Pancreas (tissue), 10 donors: Measurements from ENCODE around the gene PKP4. TPM values are rescaled to one million over a fixed set of nuclear protein-coding genes. Genes with fewer than 3 reads are reported as not detected.
"Not testable (repeated sequence)": the region's sequence is repeated elsewhere in the genome, so short reads cannot be mapped to it uniquely, and the experiment has no call there.

ENCODE experiments used
- ATAC-seq, 4 donors: fragments of 200-7000 bp; cut with Tn5 transposase; one replicate each; pipeline versions ENCODE4 v1.8.0 to v1.9.1; 2020; ENCODE audit warnings: mild to moderate bottlenecking in 4 of 4, moderate library complexity in 4 of 4
- DNase-seq, 6 donors: peaks; one replicate each; pipeline ENCODE4 v3.0.0-alpha.2; 2020
- FAIRE-seq: peaks from 2 replicates; lab custom pipeline; 2012; peaks lifted over from hg19 to GRCh38; lab: Jason Lieb, UNC
- H3K27ac ChIP-seq, 4 donors: fragments of 200-600 bp; sonication (generic); 1 replicate in 3 of 4; 2 replicates in 1 of 4; pipeline versions ENCODE4 v1.5.0 to v1.8.0; 2020
- H3K27me3 ChIP-seq, 4 donors: fragments of 200-600 bp; one replicate each; pipeline ENCODE4 v1.8.0; 2021
- H3K36me3 ChIP-seq, 3 donors: fragments of 200-600 bp; sonication (generic) in 1 of 3; one replicate each; pipeline versions ENCODE4 v1.5.0 to v1.8.0; 2020 to 2021
- H3K4me1 ChIP-seq, 3 donors: fragments of 200-600 bp; one replicate each; pipeline ENCODE4 v1.8.0; 2021
- H3K4me3 ChIP-seq, 4 donors: fragments of 200-600 bp; sonication (generic) in 2 of 4; one replicate each; pipeline versions ENCODE4 v1.5.0 to v1.8.0; 2020 to 2021
- H3K9me3 ChIP-seq, 4 donors: fragments of 200-600 bp; one replicate each; pipeline ENCODE4 v1.8.0; 2021
- WGBS, 2 donors: extraction: QIAGEN DNeasy Blood & Tissue Kit; methylation state at CpG; one replicate each; pipeline ENCODE4 v1.1.7; 2013; 5-methylcytosine and 5-hydroxymethylcytosine counted together
- intact Hi-C, 3 donors: fragments of 100-400 bp; cut with DNase I; formaldehyde crosslinking; loops; one replicate each; pipeline versions ENCODE4 v1.11.1 to v1.14.2; 2022
- polyA plus RNA-seq, 2 donors: library from polyadenylated mRNA; stranded (reverse); fragments of 200-250 nt; gene quantifications; one replicate each; pipeline ENCODE4 v1.2.3, GENCODE V29; 2013
- total RNA-seq, 6 donors: library from RNA; stranded (reverse); fragmentation: NEBNext Ultra II Directional in 4 of 6; extraction: Animal tissue kit (Norgen Biotek cat#: 25700) in 4 of 6; gene quantifications; one replicate each; pipeline versions ENCODE4 v1.2.1 to v1.2.4, GENCODE V29; 2021 to 2023
- TF ChIP-seq, protein P1 (sequence below), 4 donors: fragments of 200-600 bp; sonication (generic) in 3 of 4; IDR thresholded peaks; one replicate each; pipeline versions ENCODE4 v1.5.0 to v1.8.0; 2021; ENCODE audit warnings: antibody characterized with exemption in 4 of 4
- donor health status: healthy with polysubstance abuse.
- donor health status: DM: no; HTN: no; CAD: no; lungs with moderate emphysema.
- donor health status: DM: no; HTN: no; CAD: no.
- donor health status: control.
- donor health status: control.
- donor health status: Bipolar disorder and iron deficiency.
- donor health status: DM: yes; HTN: yes; CAD: no.
- donor health status: DM: no; HTN: no; CAD: no.
- donor health status: DM: no; HTN: no; CAD: no.
- donor health status: DM: yes; HTN: yes; CAD: no.

Gene PKP4
- total and polyA plus RNA-seq, 8 donors = 20.4 to 46.2 (median 28.8) TPM

GRCh38 chr2:158692372-158693103 lies 235.8 kb downstream of the PKP4 start:
- H3K4me3 ChIP-seq = no peak overlapping the region
- H3K27ac ChIP-seq = no peak overlapping the region
- H3K27me3 ChIP-seq = no peaks in the 10 kb centered on the region
- H3K36me3 ChIP-seq = no peaks in the 10 kb centered on the region
- FAIRE-seq (no peak), DNase-seq (no peak), ATAC-seq (no peak)
- intact Hi-C loops = no loop called here
- no peaks in the 10 kb centered on the region for H3K4me1 ChIP-seq
- H3K9me3 ChIP-seq = no peaks in the 10 kb centered on the region
- TF ChIP-seq, protein P1, sequence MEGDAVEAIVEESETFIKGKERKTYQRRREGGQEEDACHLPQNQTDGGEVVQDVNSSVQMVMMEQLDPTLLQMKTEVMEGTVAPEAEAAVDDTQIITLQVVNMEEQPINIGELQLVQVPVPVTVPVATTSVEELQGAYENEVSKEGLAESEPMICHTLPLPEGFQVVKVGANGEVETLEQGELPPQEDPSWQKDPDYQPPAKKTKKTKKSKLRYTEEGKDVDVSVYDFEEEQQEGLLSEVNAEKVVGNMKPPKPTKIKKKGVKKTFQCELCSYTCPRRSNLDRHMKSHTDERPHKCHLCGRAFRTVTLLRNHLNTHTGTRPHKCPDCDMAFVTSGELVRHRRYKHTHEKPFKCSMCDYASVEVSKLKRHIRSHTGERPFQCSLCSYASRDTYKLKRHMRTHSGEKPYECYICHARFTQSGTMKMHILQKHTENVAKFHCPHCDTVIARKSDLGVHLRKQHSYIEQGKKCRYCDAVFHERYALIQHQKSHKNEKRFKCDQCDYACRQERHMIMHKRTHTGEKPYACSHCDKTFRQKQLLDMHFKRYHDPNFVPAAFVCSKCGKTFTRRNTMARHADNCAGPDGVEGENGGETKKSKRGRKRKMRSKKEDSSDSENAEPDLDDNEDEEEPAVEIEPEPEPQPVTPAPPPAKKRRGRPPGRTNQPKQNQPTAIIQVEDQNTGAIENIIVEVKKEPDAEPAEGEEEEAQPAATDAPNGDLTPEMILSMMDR (IDR thresholded peaks at IDR 0.05) = no peak
- WGBS, 2 donors = 84 to 87% methylated on average over 3 of the region's 3 CpGs

DNA sequence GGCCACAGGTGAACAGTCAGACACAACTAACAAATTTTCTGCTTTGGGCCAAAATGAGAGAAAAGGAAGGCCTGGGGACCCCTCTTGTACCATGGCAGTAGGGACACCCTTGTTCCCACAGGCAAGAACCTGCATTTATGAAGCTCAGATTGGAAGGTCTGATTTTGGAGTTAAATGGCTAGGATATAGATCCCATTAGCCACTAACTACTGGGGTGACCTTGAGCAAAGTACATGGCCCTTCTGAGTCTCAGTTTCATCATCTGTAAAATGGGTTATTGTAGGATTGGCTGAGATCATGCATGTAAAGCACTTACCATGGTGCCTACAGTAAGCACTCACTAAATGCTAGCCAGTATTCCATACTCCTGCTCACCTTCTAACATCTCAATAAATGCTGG lies 236.7 kb downstream of the PKP4 start:
- no peaks in the 10 kb centered on the region for H3K9me3 ChIP-seq
- H3K4me1 ChIP-seq = no peaks in the 10 kb centered on the region
- ATAC-seq (no peak), FAIRE-seq (no peak), DNase-seq (no peak)
- H3K36me3 ChIP-seq = no peaks in the 10 kb centered on the region
- intact Hi-C loops = no loop called here
- H3K27ac ChIP-seq = no peak overlapping the region
- TF ChIP-seq, protein P1 (IDR thresholded peaks at IDR 0.05) = no peak
- H3K4me3 ChIP-seq = no peak overlapping the region
- H3K27me3 ChIP-seq = no peaks in the 10 kb centered on the region

DNA sequence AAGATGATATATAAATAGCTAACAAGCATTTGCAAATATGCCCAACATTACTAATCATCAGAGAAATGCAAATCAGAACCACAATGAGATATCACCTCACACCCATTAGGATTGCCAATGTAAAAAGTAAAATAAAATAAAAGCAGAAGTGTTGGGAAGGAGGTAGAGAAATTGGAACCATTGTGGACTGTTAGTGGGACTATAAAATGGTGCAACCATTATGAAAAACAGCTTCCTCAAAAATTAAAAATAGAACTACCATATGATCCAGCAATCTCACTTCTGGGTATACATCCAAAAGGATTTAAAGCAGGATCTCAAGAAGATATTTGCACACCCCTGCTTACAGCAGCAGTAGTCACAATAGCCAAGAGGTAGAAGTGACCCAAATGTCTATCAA lies 238.6 kb downstream of the PKP4 start:
- Histone ChIP-seq H3K27ac (no peak overlapping the region), H3K4me1 (no peaks in the 10 kb centered on the region), H3K27me3 (no peaks in the 10 kb centered on the region), H3K9me3 (no peaks in the 10 kb centered on the region), H3K36me3 (no peaks in the 10 kb centered on the region), H3K4me3 (no peak overlapping the region)
- intact Hi-C loops = no loop called here
- TF ChIP-seq, protein P1 (IDR thresholded peaks at IDR 0.05) = no peak
- no peak for DNase-seq
- no peak for FAIRE-seq
- no peak for ATAC-seq

DNA sequence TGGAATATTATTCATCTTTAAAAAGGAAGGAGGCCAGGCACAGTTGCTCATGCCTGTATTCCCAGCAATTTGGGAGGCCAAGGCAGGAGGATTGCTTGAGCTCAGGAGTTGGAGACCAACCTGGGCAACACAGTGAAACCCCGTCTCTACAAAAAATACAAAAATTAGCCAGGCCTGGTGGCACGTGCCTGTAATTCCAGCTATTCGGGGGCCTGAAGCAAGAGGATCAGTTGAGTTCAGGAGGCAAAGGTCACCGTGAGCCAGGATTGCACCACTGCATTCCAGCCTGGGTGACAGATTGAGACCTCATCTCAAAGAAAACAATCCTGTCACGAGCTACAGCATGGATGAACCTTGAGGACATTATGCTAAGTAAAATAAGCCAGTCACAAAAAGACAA lies 239.0 kb downstream of the PKP4 start:
- H3K36me3 ChIP-seq, H3K27ac ChIP-seq, H3K4me1 ChIP-seq, DNase-seq, H3K27me3 ChIP-seq, H3K4me3 ChIP-seq, FAIRE-seq, ATAC-seq, intact Hi-C loops, H3K9me3 ChIP-seq: not testable (repeated sequence)
- WGBS, 2 donors = 79 to 88% methylated on average over 5 of the region's 5 CpGs

DNA sequence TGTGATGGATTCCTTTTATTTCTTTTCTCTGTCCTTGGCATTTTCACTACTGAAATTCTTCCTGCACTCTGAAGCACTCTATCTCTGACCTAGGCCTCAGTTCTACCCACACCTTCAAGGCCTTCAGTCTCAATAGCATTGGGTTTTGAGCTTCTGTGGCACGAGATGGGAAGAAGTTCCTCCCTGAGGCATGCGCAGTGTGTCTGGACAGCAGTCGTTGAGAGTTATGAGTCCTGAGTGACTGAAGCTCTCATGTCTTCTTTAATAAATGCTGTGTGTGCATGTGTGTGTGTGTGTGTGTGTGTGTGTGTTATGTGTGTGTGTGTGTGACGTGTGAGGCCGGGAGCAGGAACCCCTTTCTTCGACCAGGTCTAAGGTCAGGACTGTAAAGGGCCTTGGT lies 242.6 kb downstream of the PKP4 start:
- intact Hi-C loops = no loop called here
- DNase-seq = no peak
- no peaks in the 10 kb centered on the region for H3K4me1 ChIP-seq
- H3K4me3 ChIP-seq = no peak overlapping the region
- no peaks in the 10 kb centered on the region for H3K27me3 ChIP-seq
- no peaks in the 10 kb centered on the region for H3K9me3 ChIP-seq
- H3K36me3 ChIP-seq = no peaks in the 10 kb centered on the region
- TF ChIP-seq, protein P1 (IDR thresholded peaks at IDR 0.05) = no peak
- 81 to 87% methylated on average over 6 of the region's 6 CpGs for WGBS, 2 donors
- ATAC-seq = no peak
- no peak for FAIRE-seq
- H3K27ac ChIP-seq = no peak overlapping the region
